GM21786 (cell line): Measurements from ENCODE around the gene RGMA.
"Not testable (repeated sequence)": the region's sequence is repeated elsewhere in the genome, so short reads cannot be mapped to it uniquely, and the experiment has no call there.

Experiments used
- ATAC-seq: cut with Tn5 transposase; IDR thresholded peaks from one replicate; pipeline ENCODE4 v1.9.1; 2021; ENCODE audit not compliant: unreplicated experiment

RGMA gene

DNA sequence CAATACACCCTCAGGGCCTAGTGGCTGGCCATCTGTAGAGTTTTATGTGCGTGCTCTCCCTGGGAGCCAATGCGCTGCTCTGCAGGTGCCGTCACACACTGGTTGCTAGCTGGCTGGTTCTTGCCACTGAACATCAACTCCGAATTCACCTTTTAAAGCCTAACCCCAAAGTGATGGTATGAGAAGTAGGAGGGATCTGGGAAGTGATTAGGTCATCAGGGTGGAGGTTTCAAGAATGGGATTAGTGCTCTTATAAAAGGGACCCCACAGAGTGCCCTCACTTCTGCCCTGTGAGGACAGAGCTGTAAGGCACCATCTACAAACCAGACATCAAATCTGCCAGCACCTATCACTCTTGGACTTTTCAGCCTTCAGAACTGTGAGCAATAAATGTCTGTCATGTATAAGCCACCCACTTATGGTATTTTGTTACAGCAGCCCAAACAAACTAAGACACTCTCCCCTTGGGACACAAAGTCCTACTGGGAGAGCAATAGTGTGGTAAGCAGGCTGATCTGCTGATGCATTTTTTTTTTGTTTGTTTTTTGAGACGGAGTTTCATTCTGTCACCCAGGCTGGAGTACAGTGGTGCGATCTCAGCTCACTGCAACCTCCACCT, 20.3 kb downstream of the RGMA start:
- no peak for ATAC-seq

- ATAC-seq: no peak
Observed at GRCh38 chr15:93067649-93068085, 21.3 kb downstream of the RGMA start.

- ATAC-seq: no peak
Observed at GRCh38 chr15:93066834-93067648, 22.0 kb downstream of the RGMA start.

DNA sequence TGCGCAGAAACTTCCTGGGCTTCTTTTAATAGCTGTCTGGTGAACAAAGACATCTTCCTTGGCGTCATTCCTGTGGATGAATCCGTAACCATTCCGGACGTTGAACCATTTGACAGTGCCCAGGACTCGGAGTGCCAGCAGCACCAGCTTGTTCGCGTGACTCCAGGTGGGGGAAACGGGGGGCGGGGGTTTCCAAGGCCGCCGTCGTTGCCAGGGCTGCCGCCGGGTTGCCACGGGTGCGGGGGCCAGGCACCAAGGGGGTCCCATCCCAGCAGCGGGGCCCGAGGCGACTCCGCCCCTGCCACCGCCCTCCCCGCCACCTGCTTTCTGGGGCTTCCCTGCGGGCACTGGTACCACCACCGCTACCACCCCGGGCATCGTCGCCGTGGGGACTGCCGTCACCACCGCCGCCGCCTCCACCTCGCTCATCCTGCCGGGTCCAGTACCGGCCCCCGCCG, 22.8 kb downstream of the RGMA start:
- ATAC-seq: no peak

DNA sequence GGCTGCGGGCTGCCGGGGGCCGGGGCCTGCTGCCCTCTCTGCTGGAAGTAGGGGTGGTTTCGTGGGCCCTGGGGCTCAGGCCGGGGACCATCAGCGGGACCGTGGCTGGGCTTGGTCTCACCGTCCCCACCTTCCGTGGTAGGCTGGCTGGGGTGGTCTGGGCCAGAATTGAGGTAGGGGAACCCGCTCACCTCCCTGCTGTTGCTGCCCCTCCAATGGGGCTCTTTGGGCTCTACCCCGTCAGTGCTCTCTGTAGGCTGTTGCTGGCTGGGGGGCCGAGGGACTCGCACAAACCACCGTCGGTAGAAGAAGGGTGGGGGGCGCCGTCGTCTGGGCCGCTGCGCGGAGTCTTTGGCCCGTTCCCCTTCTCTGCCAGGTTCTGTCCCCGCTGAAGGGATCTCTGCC, 23.4 kb downstream of the RGMA start:
- ATAC-seq: no peak

GRCh38 chr15:93063796-93064690, 25.0 kb downstream of the RGMA start:
- ATAC-seq: no peak

GRCh38 chr15:93063262-93063671, 25.7 kb downstream of the RGMA start:
- ATAC-seq: no peak

DNA sequence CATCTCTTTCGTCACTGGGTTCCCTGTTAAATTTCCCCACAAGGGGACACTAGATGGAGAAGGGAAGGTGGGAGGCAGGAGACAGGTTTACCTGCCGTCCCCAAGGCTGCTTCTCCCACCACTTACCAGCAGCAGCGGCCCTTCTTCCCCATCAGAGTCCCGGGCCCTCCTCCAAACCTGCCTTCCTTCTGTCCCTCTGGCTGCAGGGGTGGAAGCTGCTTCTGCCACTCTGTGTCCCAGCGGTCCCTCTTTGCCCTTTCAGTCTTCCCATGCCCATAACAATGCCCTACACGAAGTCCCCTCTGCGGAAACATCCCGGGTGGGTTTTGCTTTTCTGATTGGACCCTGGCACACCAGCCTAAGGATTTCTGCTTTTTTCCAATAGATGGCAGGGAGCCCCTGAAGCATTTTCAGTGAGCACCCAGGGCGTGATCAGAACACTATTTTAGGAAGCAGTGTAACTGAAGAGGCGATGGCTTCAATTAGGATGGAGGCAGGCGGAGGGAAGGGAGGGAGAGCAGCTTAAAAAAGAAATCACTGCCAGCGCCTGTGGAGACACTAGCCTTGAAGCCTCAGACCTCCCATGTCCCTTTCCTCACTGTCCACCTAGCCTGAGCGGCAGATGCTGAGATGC, 26.3 kb downstream of the RGMA start:
- not testable (repeated sequence) for ATAC-seq

DNA sequence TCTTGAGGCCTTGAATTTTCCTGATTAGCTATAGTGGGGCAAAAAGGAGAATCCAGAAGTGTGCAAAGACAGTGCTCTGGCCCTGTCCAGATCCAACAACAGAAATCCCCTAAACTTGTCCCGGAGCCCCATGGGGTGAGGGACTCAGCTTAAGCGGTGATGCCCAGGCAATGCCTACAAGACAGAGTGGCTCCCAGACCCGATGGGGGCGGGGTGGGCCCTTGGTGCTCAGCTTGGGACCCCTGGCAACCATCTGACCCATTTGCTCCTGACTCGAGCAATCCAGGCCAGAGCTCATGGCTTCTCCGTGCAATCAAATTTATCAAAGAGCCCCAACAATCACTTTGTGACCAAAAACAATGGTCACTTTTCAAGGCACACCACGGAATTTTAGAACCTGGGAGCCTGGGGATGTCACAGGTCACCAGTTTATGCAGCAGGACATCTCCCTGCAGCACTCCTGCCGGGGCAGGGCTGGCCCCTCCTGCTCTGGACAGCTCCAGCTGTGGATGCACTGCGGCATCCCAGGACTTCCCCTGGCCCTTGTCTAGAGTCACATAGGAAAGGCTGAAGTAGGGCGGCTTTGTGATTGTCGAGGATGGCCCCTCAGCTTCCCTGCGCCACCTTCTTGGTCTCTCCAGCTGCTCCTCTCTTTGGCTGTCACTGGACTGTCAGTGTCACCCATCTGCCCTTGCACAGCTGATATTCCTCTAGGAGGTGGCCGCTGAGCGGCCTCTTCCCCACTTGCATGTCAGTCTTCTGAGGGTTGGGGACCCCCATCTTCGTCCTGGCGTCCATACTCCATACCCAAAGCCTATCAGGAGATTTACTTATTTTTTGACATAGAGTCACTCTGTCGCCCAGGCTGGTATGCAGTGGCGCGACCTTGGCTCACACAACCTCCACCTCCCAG, 28.4 kb downstream of the RGMA start:
- no peak for ATAC-seq

- ATAC-seq: no peak
Observed at GRCh38 chr15:93059442-93059841, 29.6 kb downstream of the RGMA start.

- ATAC-seq: no peak
Observed at GRCh38 chr15:93058904-93059427, 30.0 kb downstream of the RGMA start.

DNA sequence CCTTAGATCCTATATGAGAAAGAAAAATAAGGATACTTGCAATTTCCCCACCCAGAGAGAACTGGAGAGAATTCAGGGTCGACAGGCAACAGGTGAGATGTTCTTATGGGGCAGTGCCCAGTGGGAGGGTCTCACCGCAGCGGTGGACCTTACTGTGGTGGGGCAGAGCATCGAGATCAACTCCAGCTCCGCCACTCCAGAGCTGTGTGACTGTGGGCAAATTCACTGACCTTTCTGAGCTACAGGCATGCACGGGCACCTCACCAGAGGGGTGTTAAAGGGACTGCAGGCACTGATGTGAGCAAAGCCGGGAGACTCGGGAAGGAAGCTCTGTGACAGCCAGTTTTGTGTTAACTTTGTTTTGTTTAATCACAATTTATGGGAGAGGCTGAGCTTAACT, 30.9 kb downstream of the RGMA start:
- no peak for ATAC-seq

GRCh38 chr15:93057618-93058017, 31.4 kb downstream of the RGMA start:
- no peak for ATAC-seq

GRCh38 chr15:93056836-93057235, 32.2 kb downstream of the RGMA start:
- ATAC-seq: no peak

- no peak for ATAC-seq
Observed at GRCh38 chr15:93055211-93055610, 33.8 kb downstream of the RGMA start.

DNA sequence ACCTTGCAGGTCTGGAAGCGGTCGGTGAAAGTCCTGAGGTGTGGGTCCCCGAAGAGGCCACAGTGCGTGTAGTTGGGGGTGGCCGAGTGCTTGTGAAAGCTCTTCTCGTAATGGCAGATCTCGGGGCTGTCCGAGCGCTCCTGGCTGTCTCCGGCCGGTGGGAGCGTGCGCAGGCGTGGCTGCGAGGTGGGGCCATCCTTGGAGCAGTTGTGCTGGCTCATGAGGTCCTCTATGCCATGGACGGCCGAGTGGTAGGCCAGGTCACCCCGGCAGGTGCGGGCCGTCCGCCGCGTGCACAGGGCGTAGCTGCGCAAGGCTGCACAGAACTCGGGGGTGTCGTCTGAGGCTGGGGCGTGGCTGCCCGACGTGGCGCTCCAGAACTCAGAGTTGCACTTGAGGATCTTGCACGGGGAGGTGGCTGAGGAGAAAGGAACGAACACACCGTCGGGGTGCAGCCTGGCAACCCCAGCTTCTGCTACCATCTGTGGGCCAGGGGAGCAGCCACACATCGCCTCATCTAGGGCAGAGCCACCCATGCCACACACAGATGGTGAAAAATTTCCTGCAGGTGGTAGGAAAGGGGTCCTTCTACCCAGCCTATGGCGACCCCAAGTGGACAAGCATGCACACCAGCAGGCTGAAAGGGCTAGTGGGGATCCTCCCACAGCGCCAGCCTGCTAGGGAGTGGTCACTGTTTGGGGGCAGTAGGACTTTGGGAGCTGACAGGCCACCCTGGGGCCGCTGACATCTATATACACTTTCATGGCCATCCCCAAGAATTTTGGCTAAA, 36.7 kb downstream of the RGMA start:
- no peak for ATAC-seq

GRCh38 chr15:93051236-93052089, 37.5 kb downstream of the RGMA start:
- no peak for ATAC-seq

GRCh38 chr15:93050648-93051047, 38.4 kb downstream of the RGMA start:
- ATAC-seq: no peak
